HG03095 (cell line): Measurements from ENCODE around the gene BMAL1.

ENCODE experiments used
- ATAC-seq: cut with Tn5 transposase; IDR thresholded peaks from one replicate; pipeline ENCODE4 v1.9.1; 2021; ENCODE audit warnings: moderate library complexity; ENCODE audit not compliant: unreplicated experiment

BMAL1 gene

GRCh38 chr11:13290221-13290980 is 12.8 kb downstream of the BMAL1 start:
- no peak for ATAC-seq

- no peak for ATAC-seq
Observed at GRCh38 chr11:13291361-13291760, 13.8 kb downstream of the BMAL1 start.

- ATAC-seq: no peak
Observed at GRCh38 chr11:13291800-13292199, 14.2 kb downstream of the BMAL1 start.

- no peak for ATAC-seq
Observed at GRCh38 chr11:13292970-13293369, 15.4 kb downstream of the BMAL1 start.

- ATAC-seq: no peak
Observed at GRCh38 chr11:13294178-13294577, 16.6 kb downstream of the BMAL1 start.

- no peak for ATAC-seq
Observed at GRCh38 chr11:13294771-13295579, 17.4 kb downstream of the BMAL1 start.

- no peak for ATAC-seq
Observed at GRCh38 chr11:13297308-13297916, 19.8 kb downstream of the BMAL1 start.

GRCh38 chr11:13297917-13298356 is 20.3 kb downstream of the BMAL1 start:
- no peak for ATAC-seq

GRCh38 chr11:13298765-13299164 is 21.2 kb downstream of the BMAL1 start:
- no peak for ATAC-seq

- no peak for ATAC-seq
Observed at GRCh38 chr11:13301522-13301921, 23.9 kb downstream of the BMAL1 start.

GRCh38 chr11:13302420-13302958 is 24.9 kb downstream of the BMAL1 start:
- ATAC-seq: no peak

GRCh38 chr11:13303668-13304649 is 26.4 kb downstream of the BMAL1 start:
- no peak for ATAC-seq

GRCh38 chr11:13304655-13305335 is 27.2 kb downstream of the BMAL1 start:
- ATAC-seq: no peak

GRCh38 chr11:13308704-13309103 is 31.1 kb downstream of the BMAL1 start:
- ATAC-seq: no peak

GRCh38 chr11:13309156-13309555 is 31.6 kb downstream of the BMAL1 start:
- no peak for ATAC-seq

- ATAC-seq: no peak
Observed at GRCh38 chr11:13310443-13310842, 32.9 kb downstream of the BMAL1 start.

GRCh38 chr11:13311570-13311969 is 34.0 kb downstream of the BMAL1 start:
- no peak for ATAC-seq

- no peak for ATAC-seq
Observed at GRCh38 chr11:13313005-13313819, 35.6 kb downstream of the BMAL1 start.
